ENCODE measurements around the gene OPN1MW. TPM values are rescaled to one million over a fixed set of nuclear protein-coding genes. Genes with fewer than 3 reads are reported as not detected.

OPN1MW gene
- total and polyA plus RNA-seq, 9 of the 15 experiments (the other 6 are each of a cell fraction or from before 2014, with no cell fraction given) = not detected

DNA sequence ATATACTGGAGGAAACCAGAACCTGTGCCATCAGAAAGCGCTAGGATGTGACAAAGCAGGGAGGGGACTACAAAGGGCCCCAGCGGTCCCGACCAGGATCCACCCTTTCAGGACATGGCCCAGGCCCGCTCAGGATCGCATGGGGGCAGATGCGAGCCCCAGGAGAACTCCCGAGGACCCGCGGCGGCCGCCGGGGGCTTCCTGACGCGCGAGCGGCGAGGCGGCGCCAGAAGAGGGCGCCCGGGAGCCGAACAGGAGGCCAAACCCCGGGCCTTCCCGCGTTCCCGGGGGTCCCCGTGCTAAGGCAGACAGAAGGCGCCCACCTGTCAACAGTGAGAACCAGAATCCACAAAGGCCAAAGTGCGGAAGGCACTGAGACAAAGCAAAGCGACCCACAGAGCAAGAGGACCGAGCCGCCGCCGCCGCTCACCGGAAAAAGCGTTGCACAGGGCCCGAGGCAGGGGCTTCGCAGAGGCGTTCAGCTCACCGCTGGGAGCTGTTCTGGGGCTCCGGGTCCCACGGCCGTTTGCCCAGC is 45.7 kb upstream of the OPN1MW start (continued):
- TF ChIP-seq, protein P1, sequence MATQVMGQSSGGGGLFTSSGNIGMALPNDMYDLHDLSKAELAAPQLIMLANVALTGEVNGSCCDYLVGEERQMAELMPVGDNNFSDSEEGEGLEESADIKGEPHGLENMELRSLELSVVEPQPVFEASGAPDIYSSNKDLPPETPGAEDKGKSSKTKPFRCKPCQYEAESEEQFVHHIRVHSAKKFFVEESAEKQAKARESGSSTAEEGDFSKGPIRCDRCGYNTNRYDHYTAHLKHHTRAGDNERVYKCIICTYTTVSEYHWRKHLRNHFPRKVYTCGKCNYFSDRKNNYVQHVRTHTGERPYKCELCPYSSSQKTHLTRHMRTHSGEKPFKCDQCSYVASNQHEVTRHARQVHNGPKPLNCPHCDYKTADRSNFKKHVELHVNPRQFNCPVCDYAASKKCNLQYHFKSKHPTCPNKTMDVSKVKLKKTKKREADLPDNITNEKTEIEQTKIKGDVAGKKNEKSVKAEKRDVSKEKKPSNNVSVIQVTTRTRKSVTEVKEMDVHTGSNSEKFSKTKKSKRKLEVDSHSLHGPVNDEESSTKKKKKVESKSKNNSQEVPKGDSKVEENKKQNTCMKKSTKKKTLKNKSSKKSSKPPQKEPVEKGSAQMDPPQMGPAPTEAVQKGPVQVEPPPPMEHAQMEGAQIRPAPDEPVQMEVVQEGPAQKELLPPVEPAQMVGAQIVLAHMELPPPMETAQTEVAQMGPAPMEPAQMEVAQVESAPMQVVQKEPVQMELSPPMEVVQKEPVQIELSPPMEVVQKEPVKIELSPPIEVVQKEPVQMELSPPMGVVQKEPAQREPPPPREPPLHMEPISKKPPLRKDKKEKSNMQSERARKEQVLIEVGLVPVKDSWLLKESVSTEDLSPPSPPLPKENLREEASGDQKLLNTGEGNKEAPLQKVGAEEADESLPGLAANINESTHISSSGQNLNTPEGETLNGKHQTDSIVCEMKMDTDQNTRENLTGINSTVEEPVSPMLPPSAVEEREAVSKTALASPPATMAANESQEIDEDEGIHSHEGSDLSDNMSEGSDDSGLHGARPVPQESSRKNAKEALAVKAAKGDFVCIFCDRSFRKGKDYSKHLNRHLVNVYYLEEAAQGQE (IDR thresholded peaks at IDR 0.05; ENCODE audit: borderline replicate concordance) = peak; percentile 75
- TF ChIP-seq, protein P1 (CRISPR knock-in tag; IDR thresholded peaks at IDR 0.05; ENCODE audit: low read depth) = no peak
- TF ChIP-seq, protein P2, sequence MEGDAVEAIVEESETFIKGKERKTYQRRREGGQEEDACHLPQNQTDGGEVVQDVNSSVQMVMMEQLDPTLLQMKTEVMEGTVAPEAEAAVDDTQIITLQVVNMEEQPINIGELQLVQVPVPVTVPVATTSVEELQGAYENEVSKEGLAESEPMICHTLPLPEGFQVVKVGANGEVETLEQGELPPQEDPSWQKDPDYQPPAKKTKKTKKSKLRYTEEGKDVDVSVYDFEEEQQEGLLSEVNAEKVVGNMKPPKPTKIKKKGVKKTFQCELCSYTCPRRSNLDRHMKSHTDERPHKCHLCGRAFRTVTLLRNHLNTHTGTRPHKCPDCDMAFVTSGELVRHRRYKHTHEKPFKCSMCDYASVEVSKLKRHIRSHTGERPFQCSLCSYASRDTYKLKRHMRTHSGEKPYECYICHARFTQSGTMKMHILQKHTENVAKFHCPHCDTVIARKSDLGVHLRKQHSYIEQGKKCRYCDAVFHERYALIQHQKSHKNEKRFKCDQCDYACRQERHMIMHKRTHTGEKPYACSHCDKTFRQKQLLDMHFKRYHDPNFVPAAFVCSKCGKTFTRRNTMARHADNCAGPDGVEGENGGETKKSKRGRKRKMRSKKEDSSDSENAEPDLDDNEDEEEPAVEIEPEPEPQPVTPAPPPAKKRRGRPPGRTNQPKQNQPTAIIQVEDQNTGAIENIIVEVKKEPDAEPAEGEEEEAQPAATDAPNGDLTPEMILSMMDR (IDR thresholded peaks at IDR 0.05 in 2 of 3, conservative IDR thresholded peaks at IDR 0.05 in 1 of 3; ENCODE audit: insufficient read depth in 2 of 3, low read depth in 1 of 3, low read length in 3 of 3) = peak; percentile 80 to 97 (median 81)
- TF ChIP-seq NR3C1 (CRISPR knock-in tag; IDR thresholded peaks at IDR 0.05) = no peak
- TF ChIP-seq, protein P3, sequence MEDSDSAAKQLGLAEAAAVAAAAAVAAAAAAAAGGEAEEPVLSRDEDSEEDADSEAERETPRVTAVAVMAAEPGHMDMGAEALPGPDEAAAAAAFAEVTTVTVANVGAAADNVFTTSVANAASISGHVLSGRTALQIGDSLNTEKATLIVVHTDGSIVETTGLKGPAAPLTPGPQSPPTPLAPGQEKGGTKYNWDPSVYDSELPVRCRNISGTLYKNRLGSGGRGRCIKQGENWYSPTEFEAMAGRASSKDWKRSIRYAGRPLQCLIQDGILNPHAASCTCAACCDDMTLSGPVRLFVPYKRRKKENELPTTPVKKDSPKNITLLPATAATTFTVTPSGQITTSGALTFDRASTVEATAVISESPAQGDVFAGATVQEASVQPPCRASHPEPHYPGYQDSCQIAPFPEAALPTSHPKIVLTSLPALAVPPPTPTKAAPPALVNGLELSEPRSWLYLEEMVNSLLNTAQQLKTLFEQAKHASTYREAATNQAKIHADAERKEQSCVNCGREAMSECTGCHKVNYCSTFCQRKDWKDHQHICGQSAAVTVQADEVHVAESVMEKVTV (CRISPR knock-in tag; IDR thresholded peaks at IDR 0.05) = peak; percentile 51; the same call in 1 of the 2 replicates
- no peak for TF ChIP-seq FOXA3 (CRISPR knock-in tag; conservative IDR thresholded peaks at IDR 0.05 in 1 of 2, IDR thresholded peaks at IDR 0.05 in 1 of 2)
- no peak for TF ChIP-seq ZEB2 (IDR thresholded peaks at IDR 0.05)
- TF ChIP-seq HDAC8 (tag; IDR thresholded peaks at IDR 0.05) = no peak
- TF ChIP-seq CREB1 (IDR thresholded peaks at IDR 0.05) = no peak
- 0 out of 2 replicates have a peak, but pooled peaks have one; percentile 47 for TF ChIP-seq CREB1 (CRISPR knock-in tag; IDR thresholded peaks at IDR 0.05)
- no peak for TF ChIP-seq MAFG (tag; conservative IDR thresholded peaks at IDR 0.05)
- TF ChIP-seq BRD9 (IDR thresholded peaks at IDR 0.05; ENCODE audit: low read depth, partially characterized antibody) = peak; percentile 47
- TF ChIP-seq XRCC5 (IDR thresholded peaks at IDR 0.05; ENCODE audit: low read depth, low read length) = peak; percentile 72; the same call in 1 of the 2 replicates
- no peak for TF ChIP-seq ZFPM2 (CRISPR knock-in tag; IDR thresholded peaks at IDR 0.05)
- TF ChIP-seq DDX20 (tag; IDR thresholded peaks at IDR 0.05; ENCODE audit: low read depth) = no peak
- TF ChIP-seq MTA3 (IDR thresholded peaks at IDR 0.05; ENCODE audit: borderline replicate concordance) = 0 out of 2 replicates have a peak, but pooled peaks have one; percentile 50
- 0 out of 2 replicates have a peak, but pooled peaks have one; percentile 28 for TF ChIP-seq CTBP1 (IDR thresholded peaks at IDR 0.05; ENCODE audit: borderline replicate concordance)
- no peak for TF ChIP-seq PTRF (tag; IDR thresholded peaks at IDR 0.05)

Data from K562 (cell line).